Neural cell (in vitro differentiated cells): ENCODE measurements around the gene DPP10. TPM values are rescaled to one million over a fixed set of nuclear protein-coding genes. Genes with fewer than 3 reads are reported as not detected.

Experiments
- H2AFZ ChIP-seq: fragments of 200-600, 300-800 bp; sonication (generic), shearing (Covaris generic); 2 replicates; pipeline ENCODE4 v1.6.0; 2014; ENCODE audit warnings: low read depth, mild to moderate bottlenecking, antibody characterized with exemption, low read length, moderate library complexity
- H3F3A ChIP-seq: fragments of 200-600 bp; shearing (Covaris generic); 2 replicates; pipeline ENCODE4 v1.6.1; 2016; ENCODE audit warnings: mild to moderate bottlenecking, moderate library complexity, mixed read lengths, antibody characterized with exemption, low read length; ENCODE audit not compliant: insufficient read depth, poor library complexity, severe bottlenecking
- H3K27ac ChIP-seq: fragments of 200-600, 300-800 bp; sonication (generic), shearing (Covaris generic); 2 replicates; pipeline ENCODE4 v1.5.1; 2014; ENCODE audit warnings: mild to moderate bottlenecking, low read length, moderate library complexity
- H3K27me3 ChIP-seq: fragments of 300-800, 200-600 bp; sonication (generic), shearing (Covaris generic); 2 replicates; pipeline ENCODE4 v1.6.0; 2014; ENCODE audit warnings: mild to moderate bottlenecking, low read depth, low read length, moderate library complexity; ENCODE audit not compliant: insufficient read depth
- H3K36me3 ChIP-seq: fragments of 300-800, 200-600 bp; sonication (generic), shearing (Covaris generic); 2 replicates; pipeline ENCODE4 v1.5.1; 2014; ENCODE audit warnings: mild to moderate bottlenecking, antibody characterized with exemption, low read length, moderate library complexity; ENCODE audit not compliant: insufficient read depth
- H3K4me2 ChIP-seq: fragments of 300-800, 200-600 bp; sonication (generic), shearing (Covaris generic); 2 replicates; pipeline ENCODE4 v1.6.0; 2014; ENCODE audit warnings: mild to moderate bottlenecking, low read length
- H3K4me3 ChIP-seq: fragments of 300-800, 200-600 bp; sonication (generic), shearing (Covaris generic); 2 replicates; pipeline ENCODE4 v1.5.1; 2014; ENCODE audit warnings: mild to moderate bottlenecking, low read length, moderate library complexity
- H3K79me2 ChIP-seq: fragments of 200-600 bp; shearing (Covaris generic); replicated peaks from 2 replicates; pipeline ENCODE4 v1.6.0; 2014; ENCODE audit warnings: mild to moderate bottlenecking, low read length, moderate library complexity; ENCODE audit not compliant: insufficient read depth
- H3K9ac ChIP-seq: fragments of 300-800, 200-600 bp; sonication (generic), shearing (Covaris generic); 2 replicates; pipeline ENCODE4 v1.6.1; 2016; ENCODE audit warnings: mild to moderate bottlenecking, low read length, mixed read lengths
- H3K9me2 ChIP-seq: fragments of 200-600 bp; shearing (Covaris generic); 2 replicates; pipeline ENCODE4 v1.6.1; 2016; ENCODE audit warnings: mild to moderate bottlenecking, low read length, mixed read lengths; ENCODE audit not compliant: insufficient read depth
- H3K9me3 ChIP-seq: fragments of 200-600, 300-800 bp; sonication (generic), shearing (Covaris generic); 2 replicates; pipeline ENCODE4 v1.6.1; 2016; ENCODE audit warnings: mild to moderate bottlenecking, mixed run types, low read length, moderate library complexity, mixed read lengths
- H4K20me1 ChIP-seq: fragments of 200-600 bp; shearing (Covaris generic); 2 replicates; pipeline ENCODE4 v1.6.1; 2016; ENCODE audit warnings: mild to moderate bottlenecking, mixed run types; ENCODE audit not compliant: insufficient read depth
- EP300 ChIP-seq: fragments of 450-650 bp; conservative IDR thresholded peaks from 2 replicates; pipeline ENCODE4 v1.6.1; 2014; ENCODE audit warnings: antibody characterized with exemption, mild to moderate bottlenecking, moderate library complexity; ENCODE audit not compliant: poor library complexity, severe bottlenecking
- EZH2 ChIP-seq: fragments of 200-600, 300-800 bp; shearing (Covaris generic), sonication (generic); IDR thresholded peaks from 2 replicates; pipeline ENCODE4 v1.6.1; 2014; ENCODE audit warnings: antibody characterized with exemption, low read length, borderline replicate concordance, mild to moderate bottlenecking; ENCODE audit not compliant: insufficient read depth, poor library complexity, severe bottlenecking
- MXI1 ChIP-seq: fragments of 450-650 bp; conservative IDR thresholded peaks from 2 replicates; pipeline ENCODE4 v1.6.1; 2014; ENCODE audit warnings: antibody characterized with exemption, mild to moderate bottlenecking; ENCODE audit not compliant: poor library complexity, severe bottlenecking
- POLR2AphosphoS5 ChIP-seq: IDR thresholded peaks from 2 replicates; pipeline ENCODE4 v1.6.1; 2012
- RAD21 ChIP-seq: fragments of 450-650 bp; conservative IDR thresholded peaks from 2 replicates; pipeline ENCODE4 v1.6.1; 2014; ENCODE audit warnings: antibody characterized with exemption, mild to moderate bottlenecking, moderate library complexity
- SMC3 ChIP-seq: fragments of 450-650 bp; conservative IDR thresholded peaks from 2 replicates; pipeline ENCODE4 v1.6.1; 2014; ENCODE audit warnings: antibody characterized with exemption, mild to moderate bottlenecking, moderate library complexity; ENCODE audit not compliant: poor library complexity
- TAF1 ChIP-seq: IDR thresholded peaks from 2 replicates; pipeline ENCODE4 v1.6.1; 2012; ENCODE audit warnings: low read depth
- polyA plus RNA-seq: library from polyadenylated mRNA; depleted of rRNA; stranded (reverse); fragments of >200 nt; gene quantifications from 2 replicates; pipeline ENCODE4 v1.2.3, GENCODE V29; 2014
- TF ChIP-seq, protein P1 (sequence below): IDR thresholded peaks from 2 replicates; pipeline ENCODE4 v1.6.1; 2012; ENCODE audit warnings: borderline replicate concordance
- TF ChIP-seq, protein P2 (sequence below): fragments of 450-650 bp; IDR thresholded peaks from 2 replicates; pipeline ENCODE4 v1.5.1; 2014; ENCODE audit warnings: antibody characterized with exemption, mild to moderate bottlenecking, moderate library complexity; ENCODE audit not compliant: poor library complexity, severe bottlenecking

DPP10 gene
- polyA plus RNA-seq, 1 donor from 2014 or later: 13.9 TPM

DNA sequence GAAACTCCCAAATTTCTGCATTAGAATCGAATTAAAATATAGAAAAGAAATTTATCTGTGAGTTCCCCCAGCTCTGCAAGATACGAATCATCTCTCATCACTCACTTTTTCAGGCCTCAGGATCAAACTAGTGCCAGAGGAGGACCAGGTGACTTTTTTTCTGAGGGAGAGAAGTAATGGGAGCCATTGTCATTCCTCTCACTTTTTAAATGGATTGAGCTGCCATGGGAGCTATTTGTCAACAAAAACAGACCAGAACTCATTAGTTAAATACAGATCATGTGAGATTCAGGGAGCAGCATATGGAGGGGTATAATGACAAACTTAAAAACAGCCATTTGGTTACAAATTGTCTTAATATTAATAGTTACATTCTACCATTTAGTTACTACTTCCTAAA, 594.4 kb downstream of the DPP10 start:
- no peak overlapping the region for H3K9ac ChIP-seq
- TF ChIP-seq MXI1 (no peak), EP300 (no peak), RAD21 (no peak), POLR2AphosphoS5 (no peak), EZH2 (no peak), SMC3 (no peak)
- TF ChIP-seq, protein P1, sequence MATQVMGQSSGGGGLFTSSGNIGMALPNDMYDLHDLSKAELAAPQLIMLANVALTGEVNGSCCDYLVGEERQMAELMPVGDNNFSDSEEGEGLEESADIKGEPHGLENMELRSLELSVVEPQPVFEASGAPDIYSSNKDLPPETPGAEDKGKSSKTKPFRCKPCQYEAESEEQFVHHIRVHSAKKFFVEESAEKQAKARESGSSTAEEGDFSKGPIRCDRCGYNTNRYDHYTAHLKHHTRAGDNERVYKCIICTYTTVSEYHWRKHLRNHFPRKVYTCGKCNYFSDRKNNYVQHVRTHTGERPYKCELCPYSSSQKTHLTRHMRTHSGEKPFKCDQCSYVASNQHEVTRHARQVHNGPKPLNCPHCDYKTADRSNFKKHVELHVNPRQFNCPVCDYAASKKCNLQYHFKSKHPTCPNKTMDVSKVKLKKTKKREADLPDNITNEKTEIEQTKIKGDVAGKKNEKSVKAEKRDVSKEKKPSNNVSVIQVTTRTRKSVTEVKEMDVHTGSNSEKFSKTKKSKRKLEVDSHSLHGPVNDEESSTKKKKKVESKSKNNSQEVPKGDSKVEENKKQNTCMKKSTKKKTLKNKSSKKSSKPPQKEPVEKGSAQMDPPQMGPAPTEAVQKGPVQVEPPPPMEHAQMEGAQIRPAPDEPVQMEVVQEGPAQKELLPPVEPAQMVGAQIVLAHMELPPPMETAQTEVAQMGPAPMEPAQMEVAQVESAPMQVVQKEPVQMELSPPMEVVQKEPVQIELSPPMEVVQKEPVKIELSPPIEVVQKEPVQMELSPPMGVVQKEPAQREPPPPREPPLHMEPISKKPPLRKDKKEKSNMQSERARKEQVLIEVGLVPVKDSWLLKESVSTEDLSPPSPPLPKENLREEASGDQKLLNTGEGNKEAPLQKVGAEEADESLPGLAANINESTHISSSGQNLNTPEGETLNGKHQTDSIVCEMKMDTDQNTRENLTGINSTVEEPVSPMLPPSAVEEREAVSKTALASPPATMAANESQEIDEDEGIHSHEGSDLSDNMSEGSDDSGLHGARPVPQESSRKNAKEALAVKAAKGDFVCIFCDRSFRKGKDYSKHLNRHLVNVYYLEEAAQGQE: no peak
- TF ChIP-seq, protein P2, sequence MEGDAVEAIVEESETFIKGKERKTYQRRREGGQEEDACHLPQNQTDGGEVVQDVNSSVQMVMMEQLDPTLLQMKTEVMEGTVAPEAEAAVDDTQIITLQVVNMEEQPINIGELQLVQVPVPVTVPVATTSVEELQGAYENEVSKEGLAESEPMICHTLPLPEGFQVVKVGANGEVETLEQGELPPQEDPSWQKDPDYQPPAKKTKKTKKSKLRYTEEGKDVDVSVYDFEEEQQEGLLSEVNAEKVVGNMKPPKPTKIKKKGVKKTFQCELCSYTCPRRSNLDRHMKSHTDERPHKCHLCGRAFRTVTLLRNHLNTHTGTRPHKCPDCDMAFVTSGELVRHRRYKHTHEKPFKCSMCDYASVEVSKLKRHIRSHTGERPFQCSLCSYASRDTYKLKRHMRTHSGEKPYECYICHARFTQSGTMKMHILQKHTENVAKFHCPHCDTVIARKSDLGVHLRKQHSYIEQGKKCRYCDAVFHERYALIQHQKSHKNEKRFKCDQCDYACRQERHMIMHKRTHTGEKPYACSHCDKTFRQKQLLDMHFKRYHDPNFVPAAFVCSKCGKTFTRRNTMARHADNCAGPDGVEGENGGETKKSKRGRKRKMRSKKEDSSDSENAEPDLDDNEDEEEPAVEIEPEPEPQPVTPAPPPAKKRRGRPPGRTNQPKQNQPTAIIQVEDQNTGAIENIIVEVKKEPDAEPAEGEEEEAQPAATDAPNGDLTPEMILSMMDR: no peak
- no peak overlapping the region for H3K27ac ChIP-seq
- H3K4me2 ChIP-seq: no peak overlapping the region
- no peaks in the 10 kb centered on the region for H3K36me3 ChIP-seq
- no peak overlapping the region for H3K4me3 ChIP-seq
- no peaks in the 10 kb centered on the region for H3F3A ChIP-seq
- H2AFZ ChIP-seq: no peak overlapping the region
- H4K20me1 ChIP-seq: no peaks in the 10 kb centered on the region
- H3K9me3 ChIP-seq: no peaks in the 10 kb centered on the region
- no peaks in the 10 kb centered on the region for H3K9me2 ChIP-seq
- no peaks in the 10 kb centered on the region for H3K79me2 ChIP-seq
- no peaks in the 10 kb centered on the region for H3K27me3 ChIP-seq

DNA sequence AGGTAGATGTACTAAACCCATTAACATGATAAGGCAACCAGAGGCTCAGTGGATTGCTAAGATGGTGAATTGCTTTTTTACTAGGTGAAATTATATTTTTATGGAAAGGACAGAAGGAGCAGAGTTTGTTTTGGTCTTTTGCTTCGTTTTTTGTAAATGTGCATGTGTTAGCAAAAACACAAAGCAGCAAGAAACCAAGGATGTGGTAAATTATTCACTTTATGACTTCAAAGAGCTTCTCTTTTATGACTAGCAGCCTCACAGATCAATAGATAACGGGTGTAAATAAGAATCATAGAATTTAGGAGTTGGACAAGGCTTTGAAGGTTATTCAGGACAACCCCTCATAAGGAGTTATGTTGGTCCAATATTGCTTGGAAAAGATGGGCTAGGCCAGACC, 615.0 kb downstream of the DPP10 start:
- H3F3A ChIP-seq: no peaks in the 10 kb centered on the region
- TF ChIP-seq TAF1 (no peak), EZH2 (no peak), POLR2AphosphoS5 (no peak), SMC3 (no peak), EP300 (no peak)
- TF ChIP-seq, protein P1: no peak
- H3K4me2 ChIP-seq: no peak overlapping the region
- no peak overlapping the region for H3K9ac ChIP-seq
- H3K9me3 ChIP-seq: no peaks in the 10 kb centered on the region
- no peaks in the 10 kb centered on the region for H3K9me2 ChIP-seq
- no peak overlapping the region for H2AFZ ChIP-seq
- H3K79me2 ChIP-seq: no peaks in the 10 kb centered on the region
- no peaks in the 10 kb centered on the region for H3K27me3 ChIP-seq
- no peaks in the 10 kb centered on the region for H3K36me3 ChIP-seq
- no peak overlapping the region for H3K4me3 ChIP-seq
- H3K27ac ChIP-seq: no peak overlapping the region
- no peaks in the 10 kb centered on the region for H4K20me1 ChIP-seq
